SK-N-SH treated with all-trans-retinoic acid at 6 μM for 48 hours (cell line): ENCODE data around the gene EPM2A.

Experiments
- ATAC-seq: fragments of 200-7000 bp; cut with Tn5 transposase; 3 replicates; pipeline ENCODE4 v1.9.1; 2020; ENCODE audit warnings: mild to moderate bottlenecking, moderate library complexity
- ARNTL ChIP-seq: fragments of 450-650 bp; formaldehyde crosslinking; IDR thresholded peaks from 2 replicates; pipeline ENCODE4 v1.5.0; 2020; ENCODE audit warnings: low read depth, mild to moderate bottlenecking, moderate library complexity, borderline replicate concordance
- BACH2 ChIP-seq: fragments of 250-450 bp; sonication (Bioruptor Pico); IDR thresholded peaks from 2 replicates; pipeline ENCODE4 v1.9.0; 2021; ENCODE audit warnings: mild to moderate bottlenecking, borderline replicate concordance
- CSDC2 ChIP-seq: fragments of 250-450 bp; sonication (Bioruptor Pico); IDR thresholded peaks from 2 replicates; pipeline ENCODE4 v1.5.0; 2020; ENCODE audit warnings: mild to moderate bottlenecking, moderate library complexity
- ESRRG ChIP-seq: fragments of 250-450 bp; sonication (Bioruptor Pico); IDR thresholded peaks from 2 replicates; pipeline ENCODE4 v1.6.1; 2021; ENCODE audit warnings: mild to moderate bottlenecking
- GLIS3 ChIP-seq: fragments of 250-450 bp; sonication (Bioruptor Pico); IDR thresholded peaks from 2 replicates; pipeline ENCODE4 v1.5.0; 2020; ENCODE audit warnings: mild to moderate bottlenecking, moderate library complexity
- ISL1 ChIP-seq: fragments of 250-450 bp; sonication (Bioruptor Pico); IDR thresholded peaks from 2 replicates; pipeline ENCODE4 v2.1.2; 2022; ENCODE audit warnings: mild to moderate bottlenecking, moderate library complexity
- OSR1 ChIP-seq: fragments of 250-450 bp; sonication (Bioruptor Pico); IDR thresholded peaks from 2 replicates; pipeline ENCODE4 v1.8.0; 2022; ENCODE audit warnings: moderate library complexity, mild to moderate bottlenecking, inconsistent platforms
- PPARA ChIP-seq: fragments of 250-450 bp; sonication (Bioruptor Pico); IDR thresholded peaks from 2 replicates; pipeline ENCODE4 v1.5.0; 2020; ENCODE audit warnings: mild to moderate bottlenecking, borderline replicate concordance
- RARB ChIP-seq: fragments of 250-450 bp; sonication (Bioruptor Pico); IDR thresholded peaks from 2 replicates; pipeline ENCODE4 v1.8.0; 2021; ENCODE audit warnings: mild to moderate bottlenecking, moderate library complexity
- SNAI2 ChIP-seq: fragments of 250-450 bp; sonication (Bioruptor Pico); IDR thresholded peaks from 2 replicates; pipeline ENCODE4 v1.5.0; 2020; ENCODE audit warnings: mild to moderate bottlenecking, moderate library complexity
- TCF4 ChIP-seq: fragments of 250-450 bp; sonication (Bioruptor Pico); IDR thresholded peaks from 2 replicates; pipeline ENCODE4 v1.8.0; 2021; ENCODE audit warnings: mild to moderate bottlenecking, moderate library complexity, borderline replicate concordance
- TOX ChIP-seq: fragments of 250-450 bp; sonication (Bioruptor Pico); IDR thresholded peaks from 2 replicates; pipeline ENCODE4 v1.8.0; 2021; ENCODE audit warnings: mild to moderate bottlenecking, moderate library complexity, borderline replicate concordance
- ZC3H10 ChIP-seq: fragments of 250-450 bp; sonication (Bioruptor Pico); IDR thresholded peaks from 2 replicates; pipeline ENCODE4 v1.5.1; 2021; ENCODE audit warnings: mild to moderate bottlenecking, moderate library complexity
- ZFP3 ChIP-seq: fragments of 250-450 bp; sonication (Bioruptor Pico); IDR thresholded peaks from 2 replicates; pipeline ENCODE4 v1.5.0; 2020; ENCODE audit warnings: mild to moderate bottlenecking, moderate library complexity
- ZFP30 ChIP-seq: fragments of 450-650 bp; formaldehyde crosslinking; IDR thresholded peaks from 2 replicates; pipeline ENCODE4 v1.5.0; 2022; ENCODE audit warnings: mild to moderate bottlenecking, moderate library complexity
- ZNF565 ChIP-seq: fragments of 450-650 bp; formaldehyde crosslinking; conservative IDR thresholded peaks from 2 replicates; pipeline ENCODE4 v1.5.0; 2020; ENCODE audit warnings: low read depth, mild to moderate bottlenecking, moderate library complexity
- ZNF70 ChIP-seq: fragments of 450-650 bp; formaldehyde crosslinking; IDR thresholded peaks from 2 replicates; pipeline ENCODE4 v1.5.0; 2020; ENCODE audit warnings: mild to moderate bottlenecking, moderate library complexity
- ZNF8 ChIP-seq: fragments of 450-650 bp; formaldehyde crosslinking; IDR thresholded peaks from 2 replicates; pipeline ENCODE4 v1.5.0; 2020; ENCODE audit warnings: mild to moderate bottlenecking, moderate library complexity
- TF ChIP-seq, protein P1 (sequence below): fragments of 250-450 bp; sonication (Bioruptor Pico); IDR thresholded peaks from 2 replicates; pipeline ENCODE4 v1.5.0; 2020; ENCODE audit warnings: mild to moderate bottlenecking, moderate library complexity
- TF ChIP-seq, protein P2 (sequence below): fragments of 250-450 bp; sonication (Bioruptor Pico); IDR thresholded peaks from 2 replicates; pipeline ENCODE4 v1.5.1; 2021; ENCODE audit warnings: mild to moderate bottlenecking, moderate library complexity
- TF ChIP-seq, protein P3 (sequence below): fragments of 250-450 bp; sonication (Bioruptor Pico); IDR thresholded peaks from 2 replicates; pipeline ENCODE4 v1.8.0; 2020; ENCODE audit warnings: mild to moderate bottlenecking, moderate library complexity, borderline replicate concordance
- TF ChIP-seq, protein P4 (sequence below): fragments of 250-450 bp; sonication (Bioruptor Pico); IDR thresholded peaks from 2 replicates; pipeline ENCODE4 v1.8.0; 2021; ENCODE audit warnings: low read depth, mild to moderate bottlenecking, moderate library complexity, borderline replicate concordance
- TF ChIP-seq, protein P5 (sequence below): fragments of 250-450 bp; sonication (Bioruptor Pico); IDR thresholded peaks from 2 replicates; pipeline ENCODE4 v1.5.1; 2020; ENCODE audit warnings: low read depth, mild to moderate bottlenecking, moderate library complexity

EPM2A gene

DNA sequence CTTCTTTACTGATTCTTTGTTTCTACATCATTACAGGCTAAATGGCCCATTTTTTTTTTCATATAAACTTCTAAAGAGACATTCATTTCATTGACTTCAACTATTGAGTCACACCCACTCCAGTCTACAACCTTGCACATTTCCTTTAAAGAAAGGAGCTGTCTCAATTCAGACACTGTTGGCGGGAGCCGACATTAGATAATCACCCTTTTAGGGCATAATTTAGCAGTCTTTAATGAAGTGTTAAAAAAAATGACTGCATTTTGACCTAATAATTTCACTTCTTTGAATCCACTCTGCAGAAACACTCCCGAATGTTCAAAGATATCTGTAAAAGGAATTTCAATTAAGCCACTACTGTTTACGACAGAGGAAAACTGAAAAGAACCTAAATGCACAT is 1.5 kb downstream of the EPM2A start:
- TF ChIP-seq ZNF8 (CRISPR knock-in tag) (no peak), ZC3H10 (CRISPR knock-in tag) (no peak), ZFP3 (CRISPR knock-in tag) (no peak), PPARA (no peak), ARNTL (CRISPR knock-in tag) (no peak), BACH2 (CRISPR knock-in tag) (no peak), ZNF565 (CRISPR knock-in tag) (no peak), TOX (CRISPR knock-in tag) (no peak), CSDC2 (CRISPR knock-in tag) (no peak), SNAI2 (no peak), ZFP30 (CRISPR knock-in tag) (no peak), ZNF70 (no peak), ESRRG (CRISPR knock-in tag) (no peak), RARB (CRISPR knock-in tag) (no peak), OSR1 (CRISPR knock-in tag) (no peak), ISL1 (CRISPR knock-in tag) (no peak)
- TF ChIP-seq, protein P1, sequence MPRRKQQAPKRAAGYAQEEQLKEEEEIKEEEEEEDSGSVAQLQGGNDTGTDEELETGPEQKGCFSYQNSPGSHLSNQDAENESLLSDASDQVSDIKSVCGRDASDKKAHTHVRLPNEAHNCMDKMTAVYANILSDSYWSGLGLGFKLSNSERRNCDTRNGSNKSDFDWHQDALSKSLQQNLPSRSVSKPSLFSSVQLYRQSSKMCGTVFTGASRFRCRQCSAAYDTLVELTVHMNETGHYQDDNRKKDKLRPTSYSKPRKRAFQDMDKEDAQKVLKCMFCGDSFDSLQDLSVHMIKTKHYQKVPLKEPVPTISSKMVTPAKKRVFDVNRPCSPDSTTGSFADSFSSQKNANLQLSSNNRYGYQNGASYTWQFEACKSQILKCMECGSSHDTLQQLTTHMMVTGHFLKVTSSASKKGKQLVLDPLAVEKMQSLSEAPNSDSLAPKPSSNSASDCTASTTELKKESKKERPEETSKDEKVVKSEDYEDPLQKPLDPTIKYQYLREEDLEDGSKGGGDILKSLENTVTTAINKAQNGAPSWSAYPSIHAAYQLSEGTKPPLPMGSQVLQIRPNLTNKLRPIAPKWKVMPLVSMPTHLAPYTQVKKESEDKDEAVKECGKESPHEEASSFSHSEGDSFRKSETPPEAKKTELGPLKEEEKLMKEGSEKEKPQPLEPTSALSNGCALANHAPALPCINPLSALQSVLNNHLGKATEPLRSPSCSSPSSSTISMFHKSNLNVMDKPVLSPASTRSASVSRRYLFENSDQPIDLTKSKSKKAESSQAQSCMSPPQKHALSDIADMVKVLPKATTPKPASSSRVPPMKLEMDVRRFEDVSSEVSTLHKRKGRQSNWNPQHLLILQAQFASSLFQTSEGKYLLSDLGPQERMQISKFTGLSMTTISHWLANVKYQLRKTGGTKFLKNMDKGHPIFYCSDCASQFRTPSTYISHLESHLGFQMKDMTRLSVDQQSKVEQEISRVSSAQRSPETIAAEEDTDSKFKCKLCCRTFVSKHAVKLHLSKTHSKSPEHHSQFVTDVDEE: no peak
- TF ChIP-seq, protein P2, sequence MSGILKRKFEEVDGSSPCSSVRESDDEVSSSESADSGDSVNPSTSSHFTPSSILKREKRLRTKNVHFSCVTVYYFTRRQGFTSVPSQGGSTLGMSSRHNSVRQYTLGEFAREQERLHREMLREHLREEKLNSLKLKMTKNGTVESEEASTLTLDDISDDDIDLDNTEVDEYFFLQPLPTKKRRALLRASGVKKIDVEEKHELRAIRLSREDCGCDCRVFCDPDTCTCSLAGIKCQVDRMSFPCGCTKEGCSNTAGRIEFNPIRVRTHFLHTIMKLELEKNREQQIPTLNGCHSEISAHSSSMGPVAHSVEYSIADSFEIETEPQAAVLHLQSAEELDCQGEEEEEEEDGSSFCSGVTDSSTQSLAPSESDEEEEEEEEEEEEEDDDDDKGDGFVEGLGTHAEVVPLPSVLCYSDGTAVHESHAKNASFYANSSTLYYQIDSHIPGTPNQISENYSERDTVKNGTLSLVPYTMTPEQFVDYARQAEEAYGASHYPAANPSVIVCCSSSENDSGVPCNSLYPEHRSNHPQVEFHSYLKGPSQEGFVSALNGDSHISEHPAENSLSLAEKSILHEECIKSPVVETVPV (CRISPR knock-in tag): no peak
- TF ChIP-seq, protein P3, sequence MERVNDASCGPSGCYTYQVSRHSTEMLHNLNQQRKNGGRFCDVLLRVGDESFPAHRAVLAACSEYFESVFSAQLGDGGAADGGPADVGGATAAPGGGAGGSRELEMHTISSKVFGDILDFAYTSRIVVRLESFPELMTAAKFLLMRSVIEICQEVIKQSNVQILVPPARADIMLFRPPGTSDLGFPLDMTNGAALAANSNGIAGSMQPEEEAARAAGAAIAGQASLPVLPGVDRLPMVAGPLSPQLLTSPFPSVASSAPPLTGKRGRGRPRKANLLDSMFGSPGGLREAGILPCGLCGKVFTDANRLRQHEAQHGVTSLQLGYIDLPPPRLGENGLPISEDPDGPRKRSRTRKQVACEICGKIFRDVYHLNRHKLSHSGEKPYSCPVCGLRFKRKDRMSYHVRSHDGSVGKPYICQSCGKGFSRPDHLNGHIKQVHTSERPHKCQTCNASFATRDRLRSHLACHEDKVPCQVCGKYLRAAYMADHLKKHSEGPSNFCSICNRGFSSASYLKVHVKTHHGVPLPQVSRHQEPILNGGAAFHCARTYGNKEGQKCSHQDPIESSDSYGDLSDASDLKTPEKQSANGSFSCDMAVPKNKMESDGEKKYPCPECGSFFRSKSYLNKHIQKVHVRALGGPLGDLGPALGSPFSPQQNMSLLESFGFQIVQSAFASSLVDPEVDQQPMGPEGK: no peak
- ATAC-seq: no peak

DNA sequence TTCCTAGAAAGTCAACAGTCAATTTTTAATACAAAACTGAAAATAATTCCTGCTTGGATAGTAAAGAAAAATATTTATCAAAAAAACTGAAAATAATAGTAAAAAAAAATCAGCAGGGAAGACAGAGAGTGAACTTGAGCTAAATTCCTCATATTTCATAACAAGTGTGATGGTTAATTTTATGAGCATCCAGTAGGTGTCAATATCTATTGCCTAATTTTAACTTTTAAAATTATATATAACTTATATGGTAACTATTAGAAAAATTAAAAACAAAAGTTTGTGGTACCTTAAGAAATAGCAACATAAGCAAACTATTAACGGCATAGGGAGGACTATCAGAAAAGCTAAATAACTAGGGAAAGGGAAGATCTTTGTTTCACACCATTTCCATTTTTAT is 2.1 kb downstream of the EPM2A start:
- TF ChIP-seq, protein P2 (CRISPR knock-in tag): no peak
- no peak for TF ChIP-seq PPARA
- no peak for TF ChIP-seq GLIS3
- no peak for TF ChIP-seq ZFP3 (CRISPR knock-in tag)
- TF ChIP-seq, protein P4, sequence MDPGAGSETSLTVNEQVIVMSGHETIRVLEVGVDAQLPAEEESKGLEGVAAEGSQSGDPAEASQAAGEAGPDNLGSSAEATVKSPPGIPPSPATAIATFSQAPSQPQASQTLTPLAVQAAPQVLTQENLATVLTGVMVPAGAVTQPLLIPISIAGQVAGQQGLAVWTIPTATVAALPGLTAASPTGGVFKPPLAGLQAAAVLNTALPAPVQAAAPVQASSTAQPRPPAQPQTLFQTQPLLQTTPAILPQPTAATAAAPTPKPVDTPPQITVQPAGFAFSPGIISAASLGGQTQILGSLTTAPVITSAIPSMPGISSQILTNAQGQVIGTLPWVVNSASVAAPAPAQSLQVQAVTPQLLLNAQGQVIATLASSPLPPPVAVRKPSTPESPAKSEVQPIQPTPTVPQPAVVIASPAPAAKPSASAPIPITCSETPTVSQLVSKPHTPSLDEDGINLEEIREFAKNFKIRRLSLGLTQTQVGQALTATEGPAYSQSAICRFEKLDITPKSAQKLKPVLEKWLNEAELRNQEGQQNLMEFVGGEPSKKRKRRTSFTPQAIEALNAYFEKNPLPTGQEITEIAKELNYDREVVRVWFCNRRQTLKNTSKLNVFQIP: no peak
- TF ChIP-seq, protein P1: no peak
- TF ChIP-seq TCF4 (CRISPR knock-in tag): no peak
- TF ChIP-seq ZFP30 (CRISPR knock-in tag): no peak
- TF ChIP-seq ESRRG (CRISPR knock-in tag): no peak
- no peak for TF ChIP-seq ARNTL (CRISPR knock-in tag)
- no peak for TF ChIP-seq OSR1 (CRISPR knock-in tag)
- no peak for TF ChIP-seq ZNF70
- TF ChIP-seq, protein P3: no peak
- TF ChIP-seq, protein P5, sequence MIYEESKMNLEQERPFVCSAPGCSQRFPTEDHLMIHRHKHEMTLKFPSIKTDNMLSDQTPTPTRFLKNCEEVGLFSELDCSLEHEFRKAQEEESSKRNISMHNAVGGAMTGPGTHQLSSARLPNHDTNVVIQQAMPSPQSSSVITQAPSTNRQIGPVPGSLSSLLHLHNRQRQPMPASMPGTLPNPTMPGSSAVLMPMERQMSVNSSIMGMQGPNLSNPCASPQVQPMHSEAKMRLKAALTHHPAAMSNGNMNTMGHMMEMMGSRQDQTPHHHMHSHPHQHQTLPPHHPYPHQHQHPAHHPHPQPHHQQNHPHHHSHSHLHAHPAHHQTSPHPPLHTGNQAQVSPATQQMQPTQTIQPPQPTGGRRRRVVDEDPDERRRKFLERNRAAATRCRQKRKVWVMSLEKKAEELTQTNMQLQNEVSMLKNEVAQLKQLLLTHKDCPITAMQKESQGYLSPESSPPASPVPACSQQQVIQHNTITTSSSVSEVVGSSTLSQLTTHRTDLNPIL: no peak
- TF ChIP-seq, all 23 proteins: peak for 0
- ATAC-seq: no peak
